Measurements from ENCODE around the gene TBC1D22B. TPM values are rescaled to one million over a fixed set of nuclear protein-coding genes. Genes with fewer than 3 reads are reported as not detected.
A peak's percentile ranks its signal among the peaks of the same experiment; 100 is the strongest.

The TBC1D22B gene
- total and polyA plus RNA-seq, 9 of the 15 experiments (the other 6 are each of a cell fraction or from before 2014, with no cell fraction given), result 4.8 to 24.2 (median 13.5) TPM

GRCh38 chr6:37257634-37258404, at the start of gene TBC1D22B, which contains the start of gene TMEM217 (continued):
- TF ChIP-seq FOXO4 (CRISPR knock-in tag; IDR thresholded peaks at IDR 0.05), result no peak
- no peak; the same call in 1 of the 2 replicates for TF ChIP-seq MYC (IDR thresholded peaks at IDR 0.05; ENCODE audit: low read depth, low read length)
- TF ChIP-seq MYC (CRISPR knock-in tag; IDR thresholded peaks at IDR 0.05; ENCODE audit: borderline replicate concordance, low read depth), result peak; percentile 89; the same call in 1 of the 2 replicates
- TF ChIP-seq MBD2 (IDR thresholded peaks at IDR 0.05; ENCODE audit: borderline replicate concordance, low read depth), result peak; percentile 100
- peak; percentile 62; the same call in 1 of the 2 replicates for TF ChIP-seq ZBTB9 (CRISPR knock-in tag; IDR thresholded peaks at IDR 0.05)
- TF ChIP-seq ARID1B (IDR thresholded peaks at IDR 0.05), result no peak; the same call in none of the 2 replicates
- TF ChIP-seq EHMT2 (IDR thresholded peaks at IDR 0.05), result no peak
- TF ChIP-seq PCBP2 (IDR thresholded peaks at IDR 0.05; ENCODE audit: low read depth, low read length, poor library complexity, severe bottlenecking), result no peak
- TF ChIP-seq CHD2 (IDR thresholded peaks at IDR 0.05; ENCODE audit: low read depth, low read length), result peak; percentile 83
- TF ChIP-seq THAP12 (CRISPR knock-in tag; IDR thresholded peaks at IDR 0.05), result peak; percentile 52; the same call in 1 of the 2 replicates
- 0 out of 2 replicates have a peak, but pooled peaks have one; percentile 67 for TF ChIP-seq ATF6 (CRISPR knock-in tag; IDR thresholded peaks at IDR 0.05)
- TF ChIP-seq ZNF23 (CRISPR knock-in tag; IDR thresholded peaks at IDR 0.05), result no peak
- TF ChIP-seq KLF16 (IDR thresholded peaks at IDR 0.05), result 0 out of 2 replicates have a peak, but pooled peaks have one; percentile 29
- no peak for TF ChIP-seq CCAR2 (IDR thresholded peaks at IDR 0.05; ENCODE audit: low read depth, low read length)
- no peak for TF ChIP-seq ZNF347 (CRISPR knock-in tag; IDR thresholded peaks at IDR 0.05; ENCODE audit: low read depth)
- TF ChIP-seq HIVEP1 (CRISPR knock-in tag; IDR thresholded peaks at IDR 0.05), result no peak
- TF ChIP-seq ZNF436 (CRISPR knock-in tag; IDR thresholded peaks at IDR 0.05), result no peak
- no peak for TF ChIP-seq HINFP (tag; conservative IDR thresholded peaks at IDR 0.05; ENCODE audit: low read depth)
